Hematopoietic multipotent progenitor cell treated with erythropoietin and hydrocortisone succinate and interleukin-3 and kit ligand, for 17 days (in vitro differentiated cells): ENCODE measurements around the gene SMIM17.

ENCODE experiments used
- DNase-seq: peaks from one replicate; pipeline ENCODE4 v3.0.0-alpha.2; 2015; ENCODE audit warnings: low spot score

The SMIM17 gene

DNA sequence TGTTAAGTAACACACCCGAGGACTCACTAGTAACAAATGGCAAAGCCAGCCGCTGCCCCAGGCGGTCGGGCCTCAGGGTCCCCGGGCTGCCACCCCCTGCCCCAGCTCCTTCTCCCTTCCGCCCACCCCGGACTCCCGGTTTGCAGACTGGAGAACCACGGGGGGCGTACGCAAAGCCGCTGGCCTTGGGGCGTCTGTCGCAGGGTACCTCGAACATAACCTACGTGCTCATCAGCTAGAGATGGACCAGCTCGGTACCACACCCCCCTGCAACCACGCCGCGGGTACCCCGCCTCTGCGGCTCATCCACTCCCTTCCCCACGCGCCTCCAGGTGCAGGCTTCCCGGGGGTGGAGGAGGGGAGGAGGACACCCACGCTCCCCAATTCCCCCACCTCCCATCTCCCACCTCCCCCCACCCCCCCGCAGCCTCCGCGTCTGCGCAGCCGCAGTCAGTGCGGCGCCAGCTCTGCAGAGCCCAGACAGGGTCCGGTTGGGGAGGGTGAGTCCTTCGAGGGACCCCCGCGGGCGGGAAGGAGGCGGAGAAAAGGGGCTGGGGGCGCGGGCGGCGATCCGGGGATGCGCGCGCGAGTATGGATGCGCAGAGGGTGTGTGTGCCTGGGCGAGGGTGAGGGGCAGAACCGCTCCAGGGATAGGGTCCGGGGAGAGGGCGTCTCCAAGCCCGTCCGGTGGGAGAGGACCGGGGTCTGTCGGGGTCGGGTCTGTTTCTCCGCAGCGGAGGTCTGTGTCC, at the start of gene SMIM17:
Gene SMIM17, plus strand, starts transcription at position 449 of the 749 bp plus-strand sequence. CDS start 2,509 bp downstream, outside the sequence.
- no peak for DNase-seq

DNA sequence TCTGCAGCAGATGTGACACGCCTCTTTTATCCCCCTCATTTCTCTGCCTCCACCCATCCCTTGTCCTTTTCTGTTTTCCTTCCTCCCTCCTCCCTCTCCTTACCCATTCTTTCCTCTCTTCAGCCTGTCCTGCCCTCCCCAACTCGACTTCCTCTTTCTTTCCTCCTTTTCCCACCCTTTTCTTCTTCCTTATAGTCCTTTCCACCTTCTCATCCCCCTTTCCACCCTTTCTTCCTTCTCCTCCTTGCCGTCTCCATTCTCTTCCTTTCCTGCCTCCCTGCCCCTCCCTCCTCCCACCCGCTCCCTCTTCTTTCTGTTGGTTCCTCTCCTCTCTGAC, 48.5 kb upstream of the SMIM17 start:
- no peak for DNase-seq

DNA sequence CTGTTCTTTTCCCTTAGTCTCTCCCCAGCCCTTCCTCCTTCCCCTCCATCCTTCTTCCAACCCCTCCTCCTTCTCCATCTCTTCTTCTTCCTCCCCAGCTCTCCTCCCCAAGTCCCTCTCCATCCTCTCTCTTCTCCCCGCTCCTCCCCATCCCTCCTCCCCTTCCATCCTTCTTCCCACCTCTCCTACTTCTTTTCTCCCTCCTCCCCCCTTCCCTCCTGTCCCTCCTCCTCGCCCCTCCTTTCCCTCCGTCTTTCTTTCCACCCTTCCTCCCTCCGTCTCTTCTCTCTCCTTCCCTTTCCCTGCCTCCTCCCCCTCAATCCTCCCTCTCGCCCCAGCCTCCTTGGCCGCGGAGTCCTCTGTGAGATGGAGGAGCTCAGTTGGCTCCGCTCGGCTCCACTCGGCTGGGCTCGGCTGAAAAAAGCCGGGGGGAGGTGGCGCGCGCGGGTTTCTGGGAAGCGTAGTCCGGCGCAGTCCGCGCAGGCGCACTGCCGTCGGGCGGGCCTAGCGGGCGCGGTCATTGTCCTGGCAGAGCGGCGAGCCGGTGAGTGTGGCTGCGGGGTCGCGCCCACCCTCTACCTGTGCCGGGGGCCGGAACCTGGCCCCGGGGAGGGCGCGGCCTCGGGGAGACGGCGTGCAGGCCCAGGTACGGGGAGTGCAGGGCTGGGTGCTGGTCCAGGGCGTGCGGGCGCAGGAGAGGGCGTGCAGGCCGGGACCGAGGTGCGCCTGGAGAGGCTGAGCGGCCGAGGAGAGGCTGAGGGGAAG, 48.0 kb upstream of the SMIM17 start, which contains the start of gene ZNF71:
Gene ZNF71, plus strand, starts transcription at position 520 of the 765 bp plus-strand sequence. CDS start 6,257 bp downstream, outside the sequence.
- peak; percentile 18 for DNase-seq

DNA sequence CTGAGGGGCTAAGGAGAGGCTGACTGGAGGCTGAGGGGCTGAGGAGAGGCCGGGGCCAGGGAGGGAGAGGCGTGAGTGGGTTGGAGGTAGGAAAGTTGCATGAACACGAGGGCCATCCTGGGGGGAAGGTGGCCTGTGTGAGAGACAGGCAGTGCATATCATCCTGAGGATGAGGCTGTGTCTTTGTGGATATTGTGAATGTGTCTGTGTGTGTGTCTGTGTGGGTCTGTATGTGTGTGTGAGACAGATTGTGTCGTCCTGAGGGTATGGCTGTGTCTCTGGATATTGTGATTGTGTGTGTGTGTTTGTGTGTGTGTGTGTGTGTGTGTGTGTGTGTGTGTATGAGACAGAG, 47.4 kb upstream of the SMIM17 start:
- DNase-seq: no peak

DNA sequence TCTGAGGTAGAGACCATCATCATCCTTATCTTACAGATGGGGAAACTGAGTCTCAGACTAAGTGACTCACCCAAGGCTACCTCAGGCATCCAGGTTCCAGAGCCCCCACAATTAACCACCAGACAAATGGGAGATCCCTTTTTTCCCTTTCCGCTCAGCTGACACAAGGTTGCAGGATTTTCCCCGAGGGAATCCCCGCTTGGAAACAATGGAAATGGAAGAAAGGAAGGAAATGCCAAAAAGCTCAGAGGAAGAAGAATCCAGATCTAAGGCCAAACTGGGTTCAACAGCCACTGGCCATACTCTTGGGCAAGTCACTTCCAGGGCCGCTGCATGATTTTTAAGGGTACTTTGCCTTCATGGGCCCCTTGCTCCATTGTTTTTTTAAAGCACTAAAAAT, 46.3 kb upstream of the SMIM17 start:
- no peak for DNase-seq

DNA sequence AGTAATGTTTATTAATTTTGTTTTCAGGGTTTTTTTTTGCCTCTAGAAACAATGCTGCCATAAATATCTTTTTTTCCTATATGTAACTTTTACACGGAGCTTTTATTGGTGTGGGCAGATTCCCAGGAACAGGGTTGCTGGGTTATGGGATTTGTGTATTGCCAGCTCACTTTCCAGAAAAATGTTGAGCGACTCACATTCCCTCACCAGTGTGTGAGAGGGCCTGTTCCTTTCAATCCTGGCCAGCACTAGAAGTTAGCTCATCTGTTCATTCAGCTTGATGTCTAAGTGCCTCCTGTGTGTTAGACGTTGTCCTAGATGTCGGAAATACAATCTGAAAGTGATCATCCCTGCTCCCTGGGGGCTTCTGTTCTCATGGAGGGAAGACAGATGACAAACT, 45.3 kb upstream of the SMIM17 start:
- DNase-seq: no peak

DNA sequence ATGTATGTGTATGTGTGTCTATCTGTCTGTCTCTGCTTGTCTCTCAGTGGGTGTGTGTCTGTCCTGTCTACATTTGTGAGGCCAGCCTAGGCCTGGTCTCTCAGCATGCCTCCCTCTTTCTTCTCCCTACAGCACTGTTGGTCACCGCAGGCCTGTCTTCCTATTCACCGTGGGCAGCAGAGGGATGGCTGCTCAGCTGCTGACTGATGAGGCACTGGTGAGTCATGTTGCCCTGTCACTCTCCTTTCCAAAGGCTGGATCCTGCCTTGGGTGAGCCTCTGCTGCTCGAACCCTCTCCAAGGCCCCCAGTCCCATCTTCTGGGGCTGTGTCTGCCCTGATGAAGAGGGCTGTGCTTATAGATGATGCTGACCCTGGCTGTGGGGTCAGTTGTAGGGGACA, 41.6 kb upstream of the SMIM17 start:
- no peak for DNase-seq

DNA sequence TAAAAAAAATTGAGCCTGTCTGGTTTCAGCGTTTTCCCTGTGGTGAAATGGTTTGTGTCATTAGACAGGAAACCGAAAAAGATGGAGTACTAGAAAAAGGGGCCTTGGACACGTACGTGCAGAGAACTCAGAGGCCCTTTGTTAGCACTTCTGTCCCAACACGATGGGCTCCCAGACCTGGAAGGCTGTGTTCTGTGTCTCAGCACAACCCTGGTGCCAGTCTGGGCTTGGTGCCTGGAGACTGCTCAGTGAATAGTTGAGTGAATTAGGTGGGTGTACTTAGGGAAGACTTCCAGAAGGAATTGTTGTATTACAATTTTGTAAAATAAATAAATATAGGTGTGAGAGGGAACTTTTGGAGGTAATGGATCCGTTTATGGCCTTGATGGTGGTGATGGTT, 39.1 kb upstream of the SMIM17 start:
- no peak for DNase-seq

DNA sequence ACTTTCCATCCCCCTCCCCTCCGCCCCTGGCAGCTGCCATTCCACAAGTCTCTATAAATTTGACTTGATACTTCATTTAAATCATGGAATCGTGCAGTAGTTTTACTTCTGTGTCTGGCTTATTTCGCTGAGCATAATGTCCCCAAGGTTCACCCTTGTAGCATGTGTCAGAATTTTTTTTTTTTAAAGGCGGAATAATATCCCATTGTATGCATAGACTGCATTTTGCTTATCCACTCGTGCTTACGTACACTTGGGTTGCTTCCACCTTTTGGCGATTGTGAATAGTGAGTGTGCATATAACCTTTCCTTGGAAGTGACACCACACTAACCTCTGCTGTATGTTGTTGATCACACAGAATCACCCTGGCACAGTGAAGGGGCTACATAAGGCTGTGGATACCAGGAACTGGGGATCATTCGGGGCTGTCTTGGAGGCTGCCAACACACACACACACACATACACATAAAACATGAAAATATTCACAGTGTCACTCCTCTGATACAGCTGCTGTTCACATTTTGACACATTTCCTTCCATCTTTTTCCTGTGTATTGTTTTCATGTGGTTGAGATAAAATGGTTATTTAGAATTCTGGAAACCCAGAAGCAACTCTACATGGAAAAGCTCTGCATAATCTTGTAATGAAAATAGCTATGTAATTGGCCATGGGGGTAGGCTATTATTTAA, 34.5 kb upstream of the SMIM17 start:
- DNase-seq: no peak

DNA sequence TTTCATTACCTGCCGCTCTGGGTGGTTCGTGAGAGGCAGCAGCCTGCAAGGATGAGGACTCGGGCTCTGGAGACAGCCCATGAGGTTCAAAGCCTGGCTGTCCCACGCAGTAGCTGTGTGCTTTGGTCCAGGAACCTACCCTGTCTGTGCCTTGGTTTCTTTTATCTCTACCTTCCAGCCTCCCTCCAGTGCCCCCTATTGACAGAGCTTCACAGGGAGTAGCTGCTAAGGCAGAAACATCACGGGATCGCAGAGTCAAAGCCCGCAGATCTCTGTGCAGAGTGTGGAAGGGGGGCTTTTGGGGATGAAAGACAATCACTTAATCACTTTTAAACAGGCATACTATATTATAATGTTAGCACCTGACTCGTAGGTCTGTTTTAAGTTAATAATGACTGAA, 31.7 kb upstream of the SMIM17 start:
- DNase-seq: no peak

DNA sequence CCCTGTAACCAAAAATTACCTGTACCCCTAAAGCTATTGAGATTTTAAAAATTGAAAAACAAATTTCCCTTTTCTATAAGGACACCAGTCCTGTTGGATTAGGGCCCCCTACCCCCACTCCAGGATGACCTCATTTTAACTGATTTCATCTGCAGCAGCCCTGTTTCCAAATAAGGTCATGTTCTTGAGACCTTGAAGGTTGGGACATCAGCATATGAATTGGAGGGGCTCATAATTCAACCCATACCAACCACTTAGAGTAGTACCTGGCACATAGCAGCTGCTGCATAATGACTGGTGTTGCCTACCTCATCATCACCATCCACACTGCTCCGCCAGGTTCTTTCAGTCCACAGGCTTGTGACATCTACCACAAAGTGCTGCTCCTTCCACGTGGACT, 30.2 kb upstream of the SMIM17 start:
- DNase-seq: no peak

DNA sequence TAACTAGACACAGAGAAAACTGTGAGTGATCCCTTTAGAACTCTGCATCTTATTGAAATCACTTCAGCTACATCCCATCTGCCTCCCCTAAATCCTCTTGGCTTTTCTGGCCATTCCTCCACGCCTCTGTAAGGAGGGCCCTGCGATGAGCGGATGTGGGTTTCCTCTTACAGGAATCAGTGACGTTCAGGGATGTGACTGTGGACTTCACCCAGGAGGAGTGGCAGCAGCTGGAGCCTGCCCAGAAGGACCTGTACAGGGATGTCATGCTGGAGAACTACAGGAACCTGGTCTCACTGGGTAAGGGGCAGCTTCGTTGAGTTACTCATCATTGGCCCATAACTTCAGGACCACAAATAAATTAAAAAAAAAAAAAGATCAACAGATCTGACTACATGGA, 29.3 kb upstream of the SMIM17 start:
- no peak for DNase-seq

DNA sequence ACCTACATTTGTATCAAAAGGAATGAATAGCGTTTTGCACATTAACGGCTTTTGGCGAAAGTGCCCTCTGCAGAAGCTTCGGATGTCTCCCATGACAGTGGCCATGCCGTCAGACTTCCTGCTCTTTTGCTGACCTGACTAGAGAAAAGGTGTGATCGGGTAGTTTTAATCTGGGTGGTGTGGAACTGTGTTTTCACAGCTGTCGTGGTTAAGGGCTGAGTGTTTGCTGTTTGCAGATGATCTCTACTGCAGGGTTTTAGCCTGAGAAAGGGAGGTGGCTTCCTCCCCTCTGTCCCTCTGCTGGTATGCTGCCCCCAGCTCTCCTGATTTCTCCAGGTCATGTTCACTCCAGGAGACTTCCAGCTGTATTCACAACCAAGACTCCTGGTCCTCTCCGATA, 25.4 kb upstream of the SMIM17 start:
- no peak for DNase-seq

DNA sequence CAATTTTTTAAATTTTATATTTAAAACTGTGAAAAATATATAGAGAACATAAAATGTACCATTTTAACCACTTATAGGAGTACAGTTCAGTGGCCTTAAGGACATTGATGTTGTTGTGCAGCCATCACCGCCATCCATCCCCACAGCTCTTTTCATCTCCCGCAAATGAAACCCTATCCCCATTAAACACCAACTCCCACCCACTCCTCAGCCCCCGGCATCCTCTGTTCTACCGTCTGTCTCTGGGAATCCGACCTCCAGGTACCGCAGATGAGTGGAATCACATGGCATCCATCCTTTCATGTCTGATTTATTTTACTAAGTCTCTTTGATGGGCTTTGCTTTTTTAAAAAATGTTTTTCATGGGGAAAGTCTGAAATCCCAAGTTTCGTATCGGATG, 23.8 kb upstream of the SMIM17 start:
- no peak for DNase-seq

DNA sequence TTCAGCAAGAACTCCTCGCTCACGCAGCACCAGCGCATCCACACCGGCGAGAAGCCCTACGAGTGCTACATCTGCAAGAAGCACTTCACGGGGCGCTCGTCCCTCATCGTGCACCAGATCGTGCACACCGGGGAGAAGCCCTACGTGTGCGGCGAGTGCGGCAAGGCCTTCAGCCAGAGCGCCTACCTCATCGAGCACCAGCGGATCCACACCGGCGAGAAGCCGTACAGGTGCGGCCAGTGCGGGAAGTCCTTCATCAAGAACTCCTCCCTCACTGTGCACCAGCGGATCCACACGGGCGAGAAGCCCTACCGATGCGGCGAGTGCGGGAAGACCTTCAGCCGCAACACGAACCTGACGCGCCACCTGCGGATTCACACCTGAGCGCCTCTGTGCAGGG, 20.6 kb upstream of the SMIM17 start:
- DNase-seq: no peak

DNA sequence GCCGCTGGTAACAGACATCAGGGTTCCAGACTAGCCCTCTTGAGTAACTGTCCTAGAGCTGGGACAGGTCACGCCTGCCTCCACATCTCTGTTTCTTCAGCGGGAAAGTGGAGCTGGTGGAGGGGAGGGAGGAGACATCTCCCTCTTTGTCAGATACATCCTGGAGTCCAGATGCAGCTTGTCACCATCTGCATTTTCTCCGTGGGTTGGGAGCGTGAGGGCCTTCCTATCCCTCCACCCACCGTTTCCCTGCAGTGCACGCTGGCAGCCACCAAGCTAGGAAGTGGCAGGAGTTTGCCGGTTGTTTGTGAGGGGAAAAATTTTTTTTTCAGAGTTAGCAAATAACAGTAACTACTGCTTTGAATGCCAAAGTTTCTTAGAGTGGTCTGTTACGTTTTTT, 20.0 kb upstream of the SMIM17 start:
- no peak for DNase-seq

DNA sequence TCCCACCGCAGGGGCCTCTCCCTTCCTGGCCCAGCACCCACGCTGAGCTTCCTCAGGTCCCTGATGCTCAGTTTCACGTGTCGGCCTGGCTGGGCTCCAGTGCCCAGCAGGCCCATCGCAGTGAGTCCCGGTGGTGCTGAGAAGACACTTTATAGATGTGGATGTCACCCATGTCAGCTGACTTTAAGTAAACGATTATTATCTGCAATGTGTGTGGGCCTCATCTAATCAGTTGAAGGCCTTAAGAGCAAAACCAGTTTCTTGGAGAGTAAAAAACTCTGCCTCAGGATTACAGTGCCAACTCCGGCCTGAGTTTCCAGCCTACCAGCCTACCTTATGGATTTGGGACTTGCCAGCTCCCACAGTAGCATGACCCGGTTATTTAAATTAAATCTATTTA, 17.3 kb upstream of the SMIM17 start:
- DNase-seq: no peak

DNA sequence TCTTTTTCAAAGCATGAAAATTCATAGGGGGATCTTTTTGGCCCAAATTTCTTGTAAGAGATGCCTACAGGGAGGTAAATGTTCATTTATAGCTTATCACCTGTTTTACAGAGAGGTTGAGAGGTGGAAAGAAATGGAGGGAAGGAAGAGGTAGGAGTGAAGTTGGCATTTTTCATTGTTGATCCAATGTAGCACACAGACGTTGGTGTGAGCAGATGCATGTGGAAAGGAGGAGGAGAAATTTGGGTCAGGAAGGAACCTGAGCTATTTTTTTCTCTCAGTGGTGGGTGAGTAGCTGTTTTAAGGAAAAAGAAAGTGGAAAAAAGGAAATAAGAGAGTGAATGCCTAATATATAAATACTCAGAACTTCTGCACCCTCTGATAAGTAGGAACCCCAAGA, 9.9 kb upstream of the SMIM17 start:
- DNase-seq: no peak

DNA sequence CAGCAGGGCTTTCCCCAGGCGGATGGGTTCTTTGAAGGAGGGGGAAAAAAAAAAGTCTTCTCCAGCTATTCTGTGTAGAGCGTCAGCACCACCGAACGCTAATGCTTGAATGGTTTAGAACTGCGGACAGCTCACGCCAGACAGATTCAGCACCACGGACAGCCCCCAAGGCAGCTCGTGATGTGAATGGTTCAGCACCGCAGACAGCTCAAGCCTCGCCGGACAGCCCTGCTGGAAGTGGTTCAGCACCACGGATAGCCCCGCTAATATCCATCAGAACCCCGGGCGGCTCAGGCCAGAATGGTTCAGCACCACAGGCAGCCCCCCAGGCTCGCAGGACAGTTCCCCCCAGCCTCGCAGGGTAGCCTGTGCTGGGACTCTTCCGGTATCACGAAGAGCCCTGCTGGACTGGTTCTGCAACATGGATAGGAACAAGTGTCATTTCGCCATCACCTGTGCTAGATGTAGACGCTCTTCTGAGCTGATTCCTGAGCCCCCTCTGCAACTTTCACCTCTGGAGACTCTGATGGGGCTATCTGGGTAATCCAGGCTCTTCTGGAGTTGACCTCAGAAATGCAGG, 4.9 kb upstream of the SMIM17 start:
- no peak for DNase-seq

DNA sequence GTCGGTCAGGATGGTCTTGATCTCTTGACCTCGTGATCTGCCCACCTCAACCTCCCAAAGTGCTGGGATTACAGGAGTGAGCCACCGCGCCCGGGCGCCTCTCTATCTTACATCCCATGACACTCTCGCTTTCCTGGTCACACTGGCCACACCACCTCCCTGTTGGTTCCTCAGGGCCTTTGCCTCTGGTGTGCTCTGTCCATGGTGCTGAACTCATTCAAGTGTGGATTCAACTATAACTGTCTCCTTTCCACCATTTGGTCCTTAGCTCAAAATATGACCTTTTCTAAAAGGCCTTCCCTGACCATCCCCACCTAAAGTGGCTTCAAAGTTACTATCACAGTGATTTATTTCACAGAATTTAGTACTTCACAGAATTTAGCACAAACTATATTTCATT, 3.7 kb upstream of the SMIM17 start:
- DNase-seq: no peak

DNA sequence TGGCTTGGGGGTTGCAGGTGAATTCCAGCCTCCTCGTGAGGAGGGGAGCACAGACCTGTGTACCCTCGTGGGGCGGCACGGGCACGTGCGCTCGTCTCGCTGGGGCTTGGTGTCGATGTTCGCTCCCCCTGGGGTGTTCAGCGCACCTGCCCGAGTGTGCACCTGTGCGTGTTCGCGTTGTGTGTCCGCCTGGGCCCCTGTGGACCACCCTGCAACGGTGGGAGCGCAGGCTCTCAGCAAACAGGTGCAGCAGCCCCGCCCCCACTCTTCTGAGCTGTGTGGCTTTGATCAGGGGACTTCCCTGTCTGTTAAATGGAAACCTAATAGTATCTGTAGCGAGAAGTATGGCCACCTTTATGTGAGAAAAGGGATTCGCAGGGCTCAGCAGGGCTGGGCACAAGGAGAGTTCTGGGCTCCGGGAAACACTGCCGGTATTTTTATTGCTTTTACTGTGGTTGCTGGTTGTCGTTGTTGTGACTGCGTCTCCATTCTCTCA, 549 bp downstream of the SMIM17 start:
- DNase-seq: no peak

DNA sequence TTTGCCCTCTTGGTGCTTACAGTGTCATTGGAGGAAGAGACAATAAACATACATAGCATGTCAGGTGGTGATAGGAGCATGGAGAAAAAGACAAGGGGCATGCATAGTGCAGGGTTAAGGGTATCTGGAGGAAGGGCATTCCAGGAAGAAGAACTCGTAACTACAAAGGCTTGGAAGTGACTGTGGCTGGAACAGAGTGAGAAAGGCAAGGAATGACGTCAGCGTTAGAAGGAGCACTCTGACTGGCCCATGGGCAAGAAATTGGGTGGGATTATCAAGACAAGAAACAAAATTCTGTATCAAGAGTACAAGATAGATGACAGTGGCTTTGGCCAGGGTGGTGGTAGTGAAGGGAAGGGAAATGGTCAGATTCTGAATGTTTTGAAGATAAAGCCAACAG, 11.2 kb downstream of the SMIM17 start:
- DNase-seq: no peak
